ENCODE data around the gene THY1. TPM values are rescaled to one million over a fixed set of nuclear protein-coding genes. Genes with fewer than 3 reads are reported as not detected.

The THY1 gene
- total and polyA plus RNA-seq, 2 of the 8 experiments (the other 6 are each of a cell fraction or from before 2014, with no cell fraction given): 286 to 2,479 TPM

- TF ChIP-seq, protein P1, sequence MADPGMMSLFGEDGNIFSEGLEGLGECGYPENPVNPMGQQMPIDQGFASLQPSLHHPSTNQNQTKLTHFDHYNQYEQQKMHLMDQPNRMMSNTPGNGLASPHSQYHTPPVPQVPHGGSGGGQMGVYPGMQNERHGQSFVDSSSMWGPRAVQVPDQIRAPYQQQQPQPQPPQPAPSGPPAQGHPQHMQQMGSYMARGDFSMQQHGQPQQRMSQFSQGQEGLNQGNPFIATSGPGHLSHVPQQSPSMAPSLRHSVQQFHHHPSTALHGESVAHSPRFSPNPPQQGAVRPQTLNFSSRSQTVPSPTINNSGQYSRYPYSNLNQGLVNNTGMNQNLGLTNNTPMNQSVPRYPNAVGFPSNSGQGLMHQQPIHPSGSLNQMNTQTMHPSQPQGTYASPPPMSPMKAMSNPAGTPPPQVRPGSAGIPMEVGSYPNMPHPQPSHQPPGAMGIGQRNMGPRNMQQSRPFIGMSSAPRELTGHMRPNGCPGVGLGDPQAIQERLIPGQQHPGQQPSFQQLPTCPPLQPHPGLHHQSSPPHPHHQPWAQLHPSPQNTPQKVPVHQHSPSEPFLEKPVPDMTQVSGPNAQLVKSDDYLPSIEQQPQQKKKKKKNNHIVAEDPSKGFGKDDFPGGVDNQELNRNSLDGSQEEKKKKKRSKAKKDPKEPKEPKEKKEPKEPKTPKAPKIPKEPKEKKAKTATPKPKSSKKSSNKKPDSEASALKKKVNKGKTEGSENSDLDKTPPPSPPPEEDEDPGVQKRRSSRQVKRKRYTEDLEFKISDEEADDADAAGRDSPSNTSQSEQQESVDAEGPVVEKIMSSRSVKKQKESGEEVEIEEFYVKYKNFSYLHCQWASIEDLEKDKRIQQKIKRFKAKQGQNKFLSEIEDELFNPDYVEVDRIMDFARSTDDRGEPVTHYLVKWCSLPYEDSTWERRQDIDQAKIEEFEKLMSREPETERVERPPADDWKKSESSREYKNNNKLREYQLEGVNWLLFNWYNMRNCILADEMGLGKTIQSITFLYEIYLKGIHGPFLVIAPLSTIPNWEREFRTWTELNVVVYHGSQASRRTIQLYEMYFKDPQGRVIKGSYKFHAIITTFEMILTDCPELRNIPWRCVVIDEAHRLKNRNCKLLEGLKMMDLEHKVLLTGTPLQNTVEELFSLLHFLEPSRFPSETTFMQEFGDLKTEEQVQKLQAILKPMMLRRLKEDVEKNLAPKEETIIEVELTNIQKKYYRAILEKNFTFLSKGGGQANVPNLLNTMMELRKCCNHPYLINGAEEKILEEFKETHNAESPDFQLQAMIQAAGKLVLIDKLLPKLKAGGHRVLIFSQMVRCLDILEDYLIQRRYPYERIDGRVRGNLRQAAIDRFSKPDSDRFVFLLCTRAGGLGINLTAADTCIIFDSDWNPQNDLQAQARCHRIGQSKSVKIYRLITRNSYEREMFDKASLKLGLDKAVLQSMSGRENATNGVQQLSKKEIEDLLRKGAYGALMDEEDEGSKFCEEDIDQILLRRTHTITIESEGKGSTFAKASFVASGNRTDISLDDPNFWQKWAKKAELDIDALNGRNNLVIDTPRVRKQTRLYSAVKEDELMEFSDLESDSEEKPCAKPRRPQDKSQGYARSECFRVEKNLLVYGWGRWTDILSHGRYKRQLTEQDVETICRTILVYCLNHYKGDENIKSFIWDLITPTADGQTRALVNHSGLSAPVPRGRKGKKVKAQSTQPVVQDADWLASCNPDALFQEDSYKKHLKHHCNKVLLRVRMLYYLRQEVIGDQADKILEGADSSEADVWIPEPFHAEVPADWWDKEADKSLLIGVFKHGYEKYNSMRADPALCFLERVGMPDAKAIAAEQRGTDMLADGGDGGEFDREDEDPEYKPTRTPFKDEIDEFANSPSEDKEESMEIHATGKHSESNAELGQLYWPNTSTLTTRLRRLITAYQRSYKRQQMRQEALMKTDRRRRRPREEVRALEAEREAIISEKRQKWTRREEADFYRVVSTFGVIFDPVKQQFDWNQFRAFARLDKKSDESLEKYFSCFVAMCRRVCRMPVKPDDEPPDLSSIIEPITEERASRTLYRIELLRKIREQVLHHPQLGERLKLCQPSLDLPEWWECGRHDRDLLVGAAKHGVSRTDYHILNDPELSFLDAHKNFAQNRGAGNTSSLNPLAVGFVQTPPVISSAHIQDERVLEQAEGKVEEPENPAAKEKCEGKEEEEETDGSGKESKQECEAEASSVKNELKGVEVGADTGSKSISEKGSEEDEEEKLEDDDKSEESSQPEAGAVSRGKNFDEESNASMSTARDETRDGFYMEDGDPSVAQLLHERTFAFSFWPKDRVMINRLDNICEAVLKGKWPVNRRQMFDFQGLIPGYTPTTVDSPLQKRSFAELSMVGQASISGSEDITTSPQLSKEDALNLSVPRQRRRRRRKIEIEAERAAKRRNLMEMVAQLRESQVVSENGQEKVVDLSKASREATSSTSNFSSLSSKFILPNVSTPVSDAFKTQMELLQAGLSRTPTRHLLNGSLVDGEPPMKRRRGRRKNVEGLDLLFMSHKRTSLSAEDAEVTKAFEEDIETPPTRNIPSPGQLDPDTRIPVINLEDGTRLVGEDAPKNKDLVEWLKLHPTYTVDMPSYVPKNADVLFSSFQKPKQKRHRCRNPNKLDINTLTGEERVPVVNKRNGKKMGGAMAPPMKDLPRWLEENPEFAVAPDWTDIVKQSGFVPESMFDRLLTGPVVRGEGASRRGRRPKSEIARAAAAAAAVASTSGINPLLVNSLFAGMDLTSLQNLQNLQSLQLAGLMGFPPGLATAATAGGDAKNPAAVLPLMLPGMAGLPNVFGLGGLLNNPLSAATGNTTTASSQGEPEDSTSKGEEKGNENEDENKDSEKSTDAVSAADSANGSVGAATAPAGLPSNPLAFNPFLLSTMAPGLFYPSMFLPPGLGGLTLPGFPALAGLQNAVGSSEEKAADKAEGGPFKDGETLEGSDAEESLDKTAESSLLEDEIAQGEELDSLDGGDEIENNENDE (IDR thresholded peaks at IDR 0.05; ENCODE audit: insufficient replicate concordance, low read length): no peak
- TF ChIP-seq GTF2F1 (IDR thresholded peaks at IDR 0.05; ENCODE audit: borderline replicate concordance, low read depth, low read length): no peak
- TF ChIP-seq POLR2AphosphoS5 (IDR thresholded peaks at IDR 0.05; ENCODE audit: low read depth, low read length): peak; percentile 31; the same call in 1 of the 2 replicates
These were observed 8.2 kb downstream of the THY1 start (continued) for GRCh38 chr11:119414734-119415133.
